Stimulated activated CD4-positive, alpha-beta T cell treated with anti-CD3 and anti-CD28 coated beads, Interleukin-12 subunit alpha, Interleukin-12 subunit beta, amount 100 ng/mL, for 4 hours (primary cell): Measurements from ENCODE around the gene HOXB4.

Source experiments
- DNase-seq: peaks from one replicate; pipeline ENCODE4 v3.0.0-alpha.2; 2020

The HOXB4 gene

GRCh38 chr17:48570325-48571023, 7.7 kb downstream of the HOXB4 start:
- no peak for DNase-seq

GRCh38 chr17:48569674-48570324, 8.4 kb downstream of the HOXB4 start:
- DNase-seq = no peak

GRCh38 chr17:48569240-48569582, 8.9 kb downstream of the HOXB4 start:
- DNase-seq = no peak

GRCh38 chr17:48568499-48569239, 9.5 kb downstream of the HOXB4 start:
- no peak for DNase-seq

GRCh38 chr17:48567646-48568354, 10.3 kb downstream of the HOXB4 start:
- no peak for DNase-seq

DNA sequence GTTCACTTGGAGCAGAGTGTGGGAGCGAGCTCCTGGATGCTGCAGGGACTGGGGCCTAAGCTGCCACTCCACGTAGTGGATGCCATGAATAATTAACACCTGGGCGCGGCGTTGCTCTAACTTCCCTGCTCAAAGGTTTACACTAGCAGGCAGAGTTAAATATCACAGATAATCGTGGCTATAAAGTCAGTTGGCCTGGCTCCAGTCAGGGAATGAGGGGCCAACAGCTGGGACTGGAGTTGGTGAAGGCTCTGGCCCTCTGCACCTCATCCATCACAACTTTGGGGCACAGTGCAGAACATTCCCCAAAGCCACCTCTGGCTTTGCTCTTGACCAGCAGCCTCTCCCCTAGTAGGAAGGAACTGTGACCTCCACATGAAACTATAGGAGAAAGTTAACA, 10.9 kb downstream of the HOXB4 start:
- DNase-seq = no peak

GRCh38 chr17:48566717-48567116, 11.4 kb downstream of the HOXB4 start:
- DNase-seq = no peak

GRCh38 chr17:48565925-48566710, 12.0 kb downstream of the HOXB4 start:
- no peak for DNase-seq

DNA sequence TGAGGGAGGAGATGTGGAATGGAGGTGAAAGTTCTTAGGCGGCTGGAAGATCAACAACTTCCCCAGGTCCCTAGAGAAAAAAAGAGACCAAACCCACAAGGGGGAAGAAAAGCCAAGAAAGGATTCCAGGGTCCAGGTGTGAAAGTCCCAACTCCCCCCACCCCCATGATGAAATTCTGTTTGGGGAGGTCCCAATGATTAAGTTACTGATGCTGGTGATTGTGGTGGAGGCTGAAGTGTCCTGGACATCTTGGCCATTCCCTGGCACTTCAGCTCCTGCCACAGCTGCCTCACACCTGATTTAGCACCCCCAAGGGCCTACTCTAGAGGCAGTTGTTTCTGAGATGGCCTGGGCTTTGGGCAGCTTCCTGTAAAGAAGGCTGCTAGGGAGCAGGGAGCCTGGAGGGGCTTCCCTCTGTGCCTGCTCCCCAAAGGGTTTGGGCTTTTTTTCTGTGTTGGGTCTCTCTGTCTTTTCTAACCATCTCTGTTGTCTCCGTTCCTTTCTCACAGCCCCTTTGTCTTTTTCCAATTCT, 13.1 kb downstream of the HOXB4 start:
- no peak for DNase-seq

GRCh38 chr17:48564188-48565021, 13.7 kb downstream of the HOXB4 start:
- DNase-seq = no peak

GRCh38 chr17:48563867-48564187, 14.3 kb downstream of the HOXB4 start:
- DNase-seq = no peak

DNA sequence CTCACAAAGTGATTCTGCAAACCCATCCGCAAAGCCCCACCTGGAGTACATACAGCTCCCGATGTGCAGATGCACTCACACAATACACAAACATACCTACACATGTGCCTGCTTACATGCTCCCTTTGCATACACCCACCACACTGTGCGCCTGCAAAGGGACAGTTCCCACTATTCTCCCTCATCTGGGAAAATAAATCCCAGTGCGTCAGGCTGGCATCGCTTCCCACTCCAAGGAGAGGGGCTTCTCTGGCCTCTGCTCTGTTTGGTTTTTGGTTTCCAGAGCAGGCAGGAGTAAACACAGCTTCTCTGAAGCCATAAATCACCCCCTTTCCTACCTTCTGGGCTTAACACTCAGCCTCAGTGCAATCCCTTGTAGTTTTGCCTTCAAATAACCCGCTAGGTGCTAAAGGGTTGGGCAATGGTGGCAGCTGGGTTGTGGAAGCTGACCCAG, 14.7 kb downstream of the HOXB4 start:
- DNase-seq = no peak

GRCh38 chr17:48562934-48563333, 15.2 kb downstream of the HOXB4 start:
- DNase-seq = no peak

DNA sequence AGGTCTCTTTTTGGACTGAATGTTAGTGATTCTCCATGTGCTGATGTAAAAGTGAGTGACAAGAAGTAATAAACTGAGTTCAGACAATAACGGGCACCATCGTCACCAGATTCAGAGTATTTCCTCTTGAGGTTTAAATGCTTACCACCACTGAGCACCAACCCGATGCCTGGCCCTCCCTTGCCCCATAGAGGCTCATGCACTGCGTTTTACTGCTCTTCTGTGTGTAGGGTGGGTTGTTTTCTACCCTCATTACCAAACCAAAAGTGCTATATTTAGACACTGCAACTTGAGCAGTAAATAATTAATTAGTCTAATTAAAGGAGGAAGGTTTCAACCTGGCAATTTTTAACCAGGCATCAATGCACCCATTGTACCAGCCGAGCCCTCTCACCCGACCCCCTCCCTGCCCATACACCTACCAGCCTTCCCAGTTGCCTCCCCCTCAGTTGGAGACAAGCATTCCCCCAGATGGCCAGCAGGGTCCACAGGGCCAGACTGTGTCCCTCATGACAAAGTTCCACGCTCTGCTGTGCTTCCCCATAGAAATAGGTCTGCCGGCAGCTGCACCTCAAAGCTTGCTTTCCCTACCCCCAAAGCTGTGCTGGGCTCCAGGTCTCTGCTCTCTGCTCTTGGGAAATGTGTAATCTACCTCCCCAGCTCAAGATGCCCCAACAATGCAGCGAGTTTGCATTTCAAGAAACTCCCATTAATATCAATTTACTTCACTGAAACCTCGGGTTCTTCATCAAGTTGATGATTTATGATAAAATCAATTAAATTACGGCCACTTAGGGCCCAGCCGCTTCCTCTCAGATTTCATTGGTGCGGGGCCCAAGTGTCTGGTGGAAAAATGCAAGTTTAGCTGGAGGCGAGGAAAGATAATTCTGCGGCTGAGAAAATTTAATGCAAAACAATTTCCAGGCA, 16.0 kb downstream of the HOXB4 start:
- no peak for DNase-seq

DNA sequence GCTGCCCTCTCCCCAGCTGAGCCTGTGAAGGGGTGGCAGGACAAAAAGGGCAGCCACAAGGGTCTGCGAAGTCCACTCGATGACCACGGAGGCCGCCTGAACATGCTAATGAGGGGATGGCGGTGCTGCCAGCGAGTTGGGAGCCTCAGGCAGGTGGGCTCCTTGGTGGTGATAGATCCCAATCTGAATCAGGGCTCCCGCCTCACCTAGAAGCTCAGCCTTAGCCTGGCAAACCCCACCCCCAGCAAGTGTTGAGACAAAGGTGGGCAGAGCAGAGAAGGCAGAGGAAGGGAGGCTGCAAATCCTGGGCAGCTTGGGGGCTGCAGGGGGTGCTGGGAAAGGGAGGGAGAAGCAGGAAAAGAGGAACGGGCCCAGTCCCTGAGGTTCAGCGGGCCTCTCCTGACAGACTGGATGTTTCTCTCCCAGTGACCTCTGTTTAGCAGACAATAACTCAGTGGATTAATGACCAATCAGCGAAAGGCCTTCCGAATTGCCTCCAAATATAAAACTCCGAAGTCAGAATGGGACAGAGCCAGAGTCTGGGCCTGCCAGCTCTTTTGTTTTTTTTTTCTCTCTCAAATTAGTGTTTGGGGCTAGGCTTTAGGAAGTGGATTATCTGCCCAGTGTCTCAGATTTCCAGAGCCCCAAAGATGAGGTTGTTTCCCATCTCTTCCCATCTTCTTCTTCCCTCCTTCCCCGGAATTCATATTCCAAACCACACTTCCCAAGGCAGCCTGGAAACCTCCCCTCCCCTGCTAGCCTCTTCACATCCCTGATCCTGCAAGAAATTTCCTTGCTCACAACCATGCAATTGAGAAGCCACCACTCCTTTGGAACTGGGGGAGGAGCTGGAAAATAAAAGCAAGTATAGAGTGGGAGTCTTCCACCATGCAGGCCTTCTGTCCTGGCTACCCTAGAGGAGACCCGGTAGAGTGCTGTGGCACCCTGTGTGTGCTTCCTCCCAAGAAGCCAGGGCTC, 18.0 kb downstream of the HOXB4 start:
- DNase-seq = no peak

- no peak for DNase-seq
Measured at GRCh38 chr17:48559122-48559839, 18.9 kb downstream of the HOXB4 start.

GRCh38 chr17:48558831-48559121, 19.4 kb downstream of the HOXB4 start:
- no peak for DNase-seq

DNA sequence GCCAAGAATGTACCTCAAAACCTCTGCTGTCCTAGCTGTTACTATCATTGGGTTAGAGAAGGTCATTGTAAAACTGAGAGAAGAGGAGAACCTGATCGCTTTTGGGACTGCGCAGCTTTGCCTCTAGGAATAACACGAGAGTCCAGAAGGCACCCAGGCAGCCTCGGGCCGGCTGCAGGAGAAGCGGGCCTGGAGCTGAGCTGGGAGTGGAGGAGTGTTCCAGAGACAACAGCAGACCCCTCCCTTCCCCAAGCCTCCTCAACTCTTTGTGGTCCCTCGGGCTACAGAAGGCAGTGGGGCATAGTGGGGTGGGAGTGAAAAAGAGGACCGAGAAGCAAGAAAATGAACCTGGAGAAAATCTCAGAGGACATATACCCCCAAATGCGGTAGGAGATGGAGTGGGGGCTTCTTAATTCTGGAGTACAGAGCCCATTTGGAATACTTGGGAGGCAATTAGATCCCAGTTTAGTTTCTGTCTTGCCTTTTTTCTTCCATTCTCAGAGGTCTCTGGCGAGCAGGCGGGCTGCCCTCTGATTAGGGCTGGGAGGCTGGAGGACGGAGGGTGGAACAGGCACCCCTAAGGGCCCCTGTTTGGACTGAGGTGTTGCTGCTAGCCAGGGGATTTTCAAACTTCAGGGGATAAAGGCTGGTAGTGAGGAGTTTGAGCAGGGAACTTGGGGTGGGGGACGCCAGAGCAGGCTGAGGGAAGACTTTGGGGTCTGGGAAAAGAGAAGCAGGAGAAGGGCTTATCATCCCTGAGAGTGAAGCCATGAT, 19.9 kb downstream of the HOXB4 start:
- DNase-seq = no peak
